ENCODE data around the gene TUT1.
A peak's percentile ranks its signal among the peaks of the same experiment; 100 is the strongest.

The TUT1 gene

DNA sequence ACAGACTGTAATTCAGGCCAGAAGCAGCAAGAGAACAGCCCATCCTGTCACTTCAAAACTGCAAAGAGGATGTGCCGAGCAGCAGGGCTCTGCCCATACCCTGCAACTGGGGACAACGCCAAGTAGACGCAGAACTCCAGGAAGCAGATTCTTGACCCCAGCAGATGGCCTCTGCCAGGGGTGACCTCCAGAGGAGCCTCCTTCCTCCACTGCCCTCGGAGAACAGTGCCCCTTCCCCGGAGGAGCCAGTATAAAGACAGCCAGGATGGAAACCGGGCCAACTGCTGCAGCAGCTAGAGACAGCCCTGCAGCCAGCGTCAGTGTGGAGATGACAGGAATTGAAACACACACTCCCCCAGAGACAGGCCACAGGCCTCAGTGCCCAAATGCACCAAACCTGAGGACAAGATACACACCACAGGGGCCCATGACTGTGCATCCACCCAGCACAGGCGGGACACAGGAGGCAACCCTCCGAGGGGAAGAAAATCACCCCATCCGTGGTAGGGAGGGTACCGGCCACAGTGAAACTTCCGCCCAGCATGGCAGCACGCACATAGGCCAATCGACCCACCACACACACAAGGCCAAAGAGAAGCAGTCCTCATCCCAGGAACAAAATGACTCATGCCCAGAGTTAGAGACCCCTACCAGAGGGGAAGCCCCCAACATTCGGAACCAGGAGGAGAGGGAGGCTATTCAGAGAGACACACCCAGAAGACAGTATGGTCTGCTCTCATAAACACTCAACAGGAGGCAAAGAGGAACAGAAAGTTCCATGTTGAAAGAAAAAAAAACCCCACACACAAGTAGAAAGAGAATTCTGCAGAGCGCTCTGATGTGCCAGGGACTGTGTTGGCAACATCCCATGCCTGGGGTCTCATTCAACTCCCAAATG is 50.3 kb downstream of the TUT1 start:
- FAIRE-seq, result no peak
- no peak for TF ChIP-seq POLR2A (IDR thresholded peaks at IDR 0.05; ENCODE audit: low read depth, low read length)
- no peak for DNase-seq (ENCODE audit: insufficient read length, low spot score)

DNA sequence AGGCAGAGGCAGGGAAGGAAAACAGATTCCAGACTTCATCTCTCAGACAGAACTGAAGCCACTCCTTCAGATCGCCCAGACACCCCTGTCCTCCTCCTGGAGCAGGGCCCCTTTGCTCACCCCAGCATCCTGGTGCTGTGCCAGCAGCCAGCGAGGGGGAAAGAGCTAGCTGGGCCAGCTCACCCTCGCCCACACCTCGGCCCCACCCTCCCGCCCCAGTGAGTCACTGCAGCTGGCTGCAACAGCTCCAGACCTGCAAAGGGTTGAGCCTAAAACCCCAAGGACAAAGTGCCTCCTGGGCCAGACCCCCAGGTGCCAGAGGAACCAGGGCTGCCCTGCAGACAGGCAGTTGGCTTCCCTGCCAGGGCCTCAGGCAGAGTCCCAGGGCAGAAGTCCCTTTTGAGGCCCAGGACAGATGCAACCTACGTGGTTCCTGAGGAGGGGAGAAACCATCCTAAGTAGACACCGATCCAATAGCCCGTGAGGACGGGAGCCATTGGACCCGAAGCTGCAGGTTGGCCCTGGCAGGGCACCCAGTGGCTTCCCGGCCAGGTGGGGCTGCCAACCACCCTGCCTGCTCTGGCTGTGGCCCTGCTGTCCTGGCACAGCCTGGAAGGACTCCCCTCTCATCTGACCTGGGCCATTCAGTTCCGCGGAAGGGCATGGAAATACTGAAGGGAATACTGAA is 51.9 kb downstream of the TUT1 start:
- no peak for FAIRE-seq
- DNase-seq (ENCODE audit: insufficient read length, low spot score), result peak; percentile 83
- TF ChIP-seq POLR2A (IDR thresholded peaks at IDR 0.05; ENCODE audit: low read depth, low read length), result no peak

DNA sequence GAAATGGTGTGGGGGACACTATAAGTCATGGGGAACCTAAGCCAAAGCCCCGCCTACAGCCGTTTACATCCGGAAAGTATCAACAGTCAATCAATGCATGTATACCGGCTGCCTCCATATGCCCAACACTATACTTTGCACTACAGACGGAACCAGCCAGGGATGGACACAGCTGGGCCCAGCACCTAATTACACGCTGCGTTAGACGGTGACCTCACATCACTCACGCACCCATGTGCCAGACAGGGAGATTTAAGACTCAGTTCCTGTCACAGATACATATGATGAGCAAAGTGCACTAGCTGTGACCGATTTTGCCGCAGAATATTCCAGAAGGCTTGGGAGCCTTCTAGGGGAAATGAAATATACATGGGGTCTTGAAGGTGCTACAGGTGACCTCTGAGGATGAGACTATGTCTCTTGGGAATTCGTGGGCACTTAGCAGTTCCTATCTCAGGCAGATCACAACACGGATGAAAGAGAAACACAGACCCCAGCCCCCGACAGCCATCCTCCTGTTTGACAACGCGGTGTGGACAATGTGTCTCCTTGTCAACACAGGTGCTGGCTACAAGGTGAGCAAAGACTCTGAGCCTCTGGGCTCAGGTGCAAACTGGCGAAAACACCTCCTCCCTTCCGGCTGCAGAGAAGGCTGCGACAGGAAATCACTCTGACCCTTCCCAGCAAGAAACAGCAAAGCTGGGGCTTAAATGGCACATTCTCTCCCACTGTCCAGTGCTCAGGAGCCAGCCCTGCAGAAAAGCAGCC is 52.7 kb downstream of the TUT1 start:
- DNase-seq (ENCODE audit: insufficient read length, low spot score) (no peak), FAIRE-seq (no peak)
- no peak; the same call in 1 of the 2 replicates for TF ChIP-seq POLR2A (IDR thresholded peaks at IDR 0.05; ENCODE audit: low read depth, low read length)

DNA sequence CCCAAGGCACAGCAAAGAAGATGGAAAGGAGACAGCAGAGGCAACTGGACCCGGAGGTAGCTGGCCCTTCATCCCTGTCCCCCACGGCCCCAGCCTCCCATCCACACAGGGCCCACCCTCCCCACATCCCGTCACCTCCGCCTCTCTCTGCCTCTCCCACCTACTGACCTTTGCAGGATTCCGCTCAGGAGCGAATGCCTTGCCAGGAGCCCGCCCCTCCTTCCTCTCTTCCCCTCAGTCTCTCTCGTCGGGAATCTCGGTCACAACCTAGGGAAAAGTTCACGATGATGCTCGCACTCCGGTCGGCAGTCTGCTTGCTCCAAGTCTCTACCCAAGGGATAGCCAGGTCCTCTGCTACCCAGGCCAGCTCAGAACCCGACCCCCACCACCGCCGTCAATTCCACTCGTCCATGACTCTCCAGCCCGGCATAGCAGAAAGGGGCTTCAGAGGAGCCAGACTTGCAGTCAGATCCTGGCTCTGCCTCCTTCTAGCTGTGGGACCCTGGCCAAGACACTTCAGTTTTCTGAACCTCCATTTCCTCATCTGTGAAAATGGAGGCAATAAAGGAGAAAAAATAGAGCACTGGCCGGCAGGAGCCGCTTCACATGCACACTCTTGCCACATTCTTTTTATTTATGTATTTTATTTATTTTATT is 54.9 kb downstream of the TUT1 start:
- TF ChIP-seq POLR2A (IDR thresholded peaks at IDR 0.05; ENCODE audit: low read depth, low read length), result no peak
- FAIRE-seq, result no peak
- no peak for DNase-seq (ENCODE audit: insufficient read length, low spot score)

DNA sequence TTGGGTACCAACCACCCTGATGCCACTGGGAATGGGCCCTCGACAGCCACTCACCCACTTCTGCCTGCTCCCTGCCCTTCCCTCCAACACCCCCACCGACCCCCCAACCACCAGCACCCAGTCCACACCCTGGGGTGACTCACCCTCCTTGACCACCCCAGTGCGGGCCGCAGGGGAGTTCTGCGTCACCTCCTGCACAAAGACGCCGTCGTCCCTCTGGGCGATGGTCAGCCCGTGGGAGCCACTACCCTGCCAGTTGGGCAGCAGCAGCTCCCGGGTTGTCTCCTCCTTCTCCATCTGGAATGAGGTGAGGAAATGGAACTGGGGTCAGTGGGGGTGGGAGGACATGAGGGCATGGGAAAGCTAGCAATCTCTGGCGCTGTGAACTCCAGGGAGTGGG is 55.5 kb downstream of the TUT1 start:
- FAIRE-seq (no peak), DNase-seq (ENCODE audit: insufficient read length, low spot score) (no peak)
- no peak for TF ChIP-seq POLR2A (IDR thresholded peaks at IDR 0.05; ENCODE audit: low read depth, low read length)

DNA sequence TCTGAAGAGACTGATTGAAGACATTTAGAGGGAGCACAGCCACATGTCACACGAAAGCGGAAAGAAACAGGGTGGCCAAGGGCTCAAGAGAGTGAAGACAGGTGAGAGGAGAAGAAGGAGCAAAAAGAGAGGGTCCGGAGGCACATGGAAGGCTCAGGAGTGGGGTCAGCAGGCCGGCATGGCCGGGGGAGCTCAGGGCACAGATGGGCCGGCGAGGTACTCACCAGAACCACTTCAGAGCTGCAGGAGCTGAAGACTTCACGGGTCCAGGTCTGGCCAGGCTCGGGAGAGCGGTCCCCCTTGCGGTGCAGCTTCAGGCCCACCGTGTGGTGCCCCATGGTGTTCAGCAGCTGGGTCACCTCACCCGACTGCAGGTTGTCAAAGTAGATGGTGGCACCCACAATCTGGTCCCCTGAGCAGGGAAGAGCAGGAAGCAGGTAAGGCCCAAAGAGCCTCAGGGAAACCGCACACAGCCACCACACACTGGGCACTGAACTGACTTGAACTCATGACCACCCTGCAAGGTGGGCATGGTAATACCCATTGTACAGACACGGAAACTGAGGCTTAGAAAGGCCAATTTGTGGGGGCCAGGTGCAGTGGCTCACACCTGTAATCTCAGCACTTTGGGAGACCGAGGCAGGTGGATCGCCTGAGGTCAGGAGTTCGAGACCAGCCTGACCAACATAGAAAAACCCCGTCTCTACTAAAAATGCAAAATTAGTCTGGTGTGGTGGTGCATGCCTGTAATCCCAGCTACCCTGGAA is 56.4 kb downstream of the TUT1 start:
- TF ChIP-seq POLR2A (IDR thresholded peaks at IDR 0.05; ENCODE audit: low read depth, low read length), result no peak
- DNase-seq (ENCODE audit: insufficient read length, low spot score) (no peak), FAIRE-seq (no peak)

DNA sequence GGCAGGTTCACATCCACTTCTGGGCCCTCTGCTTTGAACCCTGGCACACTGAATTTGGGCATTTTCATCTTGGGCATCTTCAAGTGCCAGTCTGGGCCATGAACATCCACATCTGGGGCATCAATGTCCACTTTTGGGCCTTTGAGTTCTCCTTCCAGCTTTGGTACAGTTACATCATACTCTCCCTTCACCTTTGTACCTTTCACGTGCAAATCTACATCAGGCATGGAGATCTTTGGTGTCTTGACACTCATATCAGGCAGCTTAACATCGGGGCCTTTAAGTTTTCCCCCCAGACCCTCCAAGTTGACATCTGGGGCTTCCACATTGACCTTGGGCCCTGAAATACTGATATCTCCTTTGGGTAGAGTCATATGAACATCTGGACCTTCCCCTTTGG is 59.2 kb downstream of the TUT1 start:
- no peak for TF ChIP-seq POLR2A (IDR thresholded peaks at IDR 0.05; ENCODE audit: low read depth, low read length)
- DNase-seq (ENCODE audit: insufficient read length, low spot score) (no peak), FAIRE-seq (no peak)

Measured in H54 (cell line).